GM23248 (cell line): Measurements from ENCODE around the gene SF3B4.

ENCODE experiments used
- EZH2 ChIP-seq: fragments of 200-600 bp; sonication (generic); IDR thresholded peaks from 2 replicates; pipeline ENCODE4 v1.6.1; 2018; ENCODE audit warnings: antibody characterized with exemption, mild to moderate bottlenecking; ENCODE audit not compliant: insufficient read depth, poor library complexity, severe bottlenecking
- EZH2phosphoT487 ChIP-seq: fragments of 200-600 bp; sonication (generic); IDR thresholded peaks from 2 replicates; pipeline ENCODE4 v1.6.1; 2018; ENCODE audit warnings: antibody characterized with exemption, moderate library complexity, mild to moderate bottlenecking, low read depth; ENCODE audit not compliant: insufficient read depth

GRCh38 chr1:149945206-149945605, 17.6 kb upstream of the SF3B4 start:
- no peak for TF ChIP-seq EZH2phosphoT487
- no peak for TF ChIP-seq EZH2
